Loucy (cell line): ENCODE measurements around the gene TMIE.
"Not testable (repeated sequence)": the region's sequence is repeated elsewhere in the genome, so short reads cannot be mapped to it uniquely, and the experiment has no call there.

ENCODE experiments used
- H2AFZ ChIP-seq: fragments of 200-600 bp; sonication (generic); 2 replicates; pipeline ENCODE4 v1.6.0; 2016; ENCODE audit warnings: antibody characterized with exemption, mild to moderate bottlenecking, low read length, moderate library complexity
- H3F3A ChIP-seq: fragments of 200-600 bp; 2 replicates; pipeline ENCODE4 v1.6.0; 2016; ENCODE audit warnings: antibody characterized with exemption, low read depth, mild to moderate bottlenecking
- H3K27me3 ChIP-seq: fragments of 200-600 bp; sonication (generic); 2 replicates; pipeline ENCODE4 v1.6.1; 2014; ENCODE audit warnings: low read length, mild to moderate bottlenecking; ENCODE audit not compliant: insufficient read depth, poor library complexity, severe bottlenecking
- H3K36me3 ChIP-seq: fragments of 200-600 bp; sonication (generic); 2 replicates; pipeline ENCODE4 v1.6.1; 2016; ENCODE audit warnings: low read length; ENCODE audit not compliant: insufficient read depth
- H3K4me1 ChIP-seq: fragments of 200-600 bp; sonication (generic); 2 replicates; pipeline ENCODE4 v1.5.1; 2014; ENCODE audit warnings: low read length, mild to moderate bottlenecking; ENCODE audit not compliant: insufficient read depth, poor library complexity, severe bottlenecking
- H3K4me2 ChIP-seq: fragments of 200-600 bp; sonication (generic); 2 replicates; pipeline ENCODE4 v1.6.0; 2014; ENCODE audit warnings: antibody characterized with exemption, low read length, low read depth, mild to moderate bottlenecking; ENCODE audit not compliant: poor library complexity, severe bottlenecking
- H3K4me3 ChIP-seq: fragments of 200-600 bp; sonication (generic); 2 replicates; pipeline ENCODE4 v1.5.1; 2014; ENCODE audit warnings: low read length, mild to moderate bottlenecking, mixed read lengths; ENCODE audit not compliant: poor library complexity, severe bottlenecking
- H3K79me2 ChIP-seq: fragments of 200-600 bp; sonication (generic); 2 replicates; pipeline ENCODE4 v1.6.1; 2014; ENCODE audit warnings: low read length; ENCODE audit not compliant: insufficient read depth
- H3K9ac ChIP-seq: fragments of 200-600 bp; sonication (generic); 2 replicates; pipeline ENCODE4 v1.6.0; 2014; ENCODE audit warnings: mild to moderate bottlenecking, low read depth, low read length, moderate library complexity; ENCODE audit not compliant: poor library complexity, severe bottlenecking
- H3K9me2 ChIP-seq: fragments of 200-600 bp; sonication (generic); replicated peaks from 2 replicates; pipeline ENCODE4 v1.6.1; 2016; ENCODE audit warnings: low read depth, low read length, mixed read lengths
- H3K9me3 ChIP-seq: fragments of 200-600 bp; sonication (generic); 2 replicates; pipeline ENCODE4 v1.6.1; 2014; ENCODE audit warnings: mild to moderate bottlenecking, antibody characterized with exemption, low read length, low read depth; ENCODE audit not compliant: insufficient read depth
- H4K20me1 ChIP-seq: fragments of 200-600 bp; sonication (generic); 2 replicates; pipeline ENCODE4 v1.6.0; 2014; ENCODE audit warnings: antibody characterized with exemption, low read length, mild to moderate bottlenecking; ENCODE audit not compliant: insufficient read depth, poor library complexity, severe bottlenecking
- EZH2phosphoT487 ChIP-seq: fragments of 200-600 bp; IDR thresholded peaks from 2 replicates; pipeline ENCODE4 v1.6.1; 2018; ENCODE audit warnings: antibody characterized with exemption, mild to moderate bottlenecking, moderate library complexity, borderline replicate concordance
- TF ChIP-seq, protein P1 (sequence below): fragments of 200-600 bp; sonication (generic); conservative IDR thresholded peaks from 2 replicates; pipeline ENCODE4 v1.5.1; 2014; ENCODE audit warnings: mild to moderate bottlenecking, antibody characterized with exemption, low read length

The TMIE gene

DNA sequence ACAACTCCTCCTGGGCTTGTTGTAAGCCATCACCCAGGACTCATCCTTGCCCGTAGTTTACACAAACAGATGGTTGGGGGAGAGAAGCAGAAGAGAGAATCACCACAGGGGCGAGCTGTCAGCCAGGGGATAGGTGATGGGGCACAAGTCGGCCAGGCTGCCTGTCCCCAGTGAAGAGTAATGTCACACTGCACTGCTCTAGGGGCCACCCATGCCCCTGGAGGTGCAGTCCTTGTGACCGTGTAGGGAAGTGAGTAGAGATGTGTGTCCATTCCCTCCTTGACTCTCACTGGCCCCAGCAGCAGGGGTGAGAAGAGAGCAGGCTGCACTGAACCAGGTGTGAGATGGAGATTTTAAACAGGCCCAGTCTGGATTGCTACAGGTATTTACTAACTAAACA, 33.6 kb downstream of the TMIE start:
- no peaks in the 10 kb centered on the region for H3F3A ChIP-seq
- TF ChIP-seq, protein P1, sequence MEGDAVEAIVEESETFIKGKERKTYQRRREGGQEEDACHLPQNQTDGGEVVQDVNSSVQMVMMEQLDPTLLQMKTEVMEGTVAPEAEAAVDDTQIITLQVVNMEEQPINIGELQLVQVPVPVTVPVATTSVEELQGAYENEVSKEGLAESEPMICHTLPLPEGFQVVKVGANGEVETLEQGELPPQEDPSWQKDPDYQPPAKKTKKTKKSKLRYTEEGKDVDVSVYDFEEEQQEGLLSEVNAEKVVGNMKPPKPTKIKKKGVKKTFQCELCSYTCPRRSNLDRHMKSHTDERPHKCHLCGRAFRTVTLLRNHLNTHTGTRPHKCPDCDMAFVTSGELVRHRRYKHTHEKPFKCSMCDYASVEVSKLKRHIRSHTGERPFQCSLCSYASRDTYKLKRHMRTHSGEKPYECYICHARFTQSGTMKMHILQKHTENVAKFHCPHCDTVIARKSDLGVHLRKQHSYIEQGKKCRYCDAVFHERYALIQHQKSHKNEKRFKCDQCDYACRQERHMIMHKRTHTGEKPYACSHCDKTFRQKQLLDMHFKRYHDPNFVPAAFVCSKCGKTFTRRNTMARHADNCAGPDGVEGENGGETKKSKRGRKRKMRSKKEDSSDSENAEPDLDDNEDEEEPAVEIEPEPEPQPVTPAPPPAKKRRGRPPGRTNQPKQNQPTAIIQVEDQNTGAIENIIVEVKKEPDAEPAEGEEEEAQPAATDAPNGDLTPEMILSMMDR = no peak
- TF ChIP-seq EZH2phosphoT487 = no peak

DNA sequence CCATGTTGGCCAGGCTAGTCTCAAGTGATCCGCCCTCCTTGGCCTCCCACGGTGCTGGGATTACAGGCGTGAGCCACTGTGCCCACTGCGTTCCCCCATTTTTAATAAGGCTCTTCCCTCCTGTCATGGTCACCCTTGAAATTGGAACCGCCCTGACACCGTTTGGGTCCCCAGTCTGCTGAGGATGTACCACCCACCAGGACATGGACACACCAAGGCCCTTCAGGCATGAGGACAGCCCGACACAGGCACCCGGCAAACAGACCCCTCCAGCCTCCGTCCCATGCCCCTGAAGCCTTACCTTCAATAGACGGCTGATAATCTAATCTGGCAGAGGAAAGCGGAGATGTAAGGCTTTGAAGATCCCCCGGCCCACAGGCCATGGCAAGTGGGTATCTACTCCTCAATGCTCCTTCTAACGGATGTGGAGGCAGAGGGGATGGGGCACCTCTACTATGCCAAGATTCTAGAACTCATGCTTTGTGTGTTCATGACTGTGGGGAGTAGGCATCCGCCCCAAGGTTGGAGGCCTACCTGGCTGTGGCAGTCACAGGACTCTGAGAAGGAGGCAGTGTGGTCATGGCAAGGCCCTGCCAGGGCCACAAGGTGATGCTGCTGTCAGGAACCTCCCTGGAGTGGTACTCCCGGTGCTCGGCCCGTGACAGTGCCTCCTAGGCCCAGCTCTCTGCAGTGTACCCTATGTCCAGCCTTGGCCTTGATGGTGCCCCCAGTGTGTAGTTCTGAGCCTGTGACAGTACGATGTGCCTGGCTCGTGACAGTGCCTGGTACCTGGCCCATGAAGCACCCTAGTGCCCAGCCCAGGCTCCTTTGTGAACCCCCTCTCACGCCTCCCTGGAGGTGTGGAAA, 35.0 kb downstream of the TMIE start:
- Histone ChIP-seq H3K79me2 (no peaks in the 10 kb centered on the region), H2AFZ (no peak overlapping the region), H3K9me3 (no peaks in the 10 kb centered on the region), H4K20me1 (no peaks in the 10 kb centered on the region), H3K4me2 (no peak overlapping the region), H3K4me3 (no peak overlapping the region), H3F3A (no peaks in the 10 kb centered on the region), H3K36me3 (no peaks in the 10 kb centered on the region), H3K9ac (no peak overlapping the region), H3K27me3 (no peaks in the 10 kb centered on the region), H3K9me2 (no peaks in the 10 kb centered on the region), H3K4me1 (no peaks in the 10 kb centered on the region)
- no peak for TF ChIP-seq EZH2phosphoT487
- TF ChIP-seq, protein P1 = no peak

More for the DNA sequence above, 33.6 kb downstream of the TMIE start:
- no peaks in the 10 kb centered on the region for H3K36me3 ChIP-seq
- no peaks in the 10 kb centered on the region for H3K9me2 ChIP-seq
- H3K79me2 ChIP-seq = no peaks in the 10 kb centered on the region
- H3K27me3 ChIP-seq = no peaks in the 10 kb centered on the region
- H3K9me3 ChIP-seq = no peaks in the 10 kb centered on the region
- no peaks in the 10 kb centered on the region for H4K20me1 ChIP-seq
- H3K4me1 ChIP-seq = no peaks in the 10 kb centered on the region
- no peak overlapping the region for H3K9ac ChIP-seq
- H2AFZ ChIP-seq = no peak overlapping the region
- H3K4me3 ChIP-seq = no peak overlapping the region
- H3K4me2 ChIP-seq = no peak overlapping the region

DNA sequence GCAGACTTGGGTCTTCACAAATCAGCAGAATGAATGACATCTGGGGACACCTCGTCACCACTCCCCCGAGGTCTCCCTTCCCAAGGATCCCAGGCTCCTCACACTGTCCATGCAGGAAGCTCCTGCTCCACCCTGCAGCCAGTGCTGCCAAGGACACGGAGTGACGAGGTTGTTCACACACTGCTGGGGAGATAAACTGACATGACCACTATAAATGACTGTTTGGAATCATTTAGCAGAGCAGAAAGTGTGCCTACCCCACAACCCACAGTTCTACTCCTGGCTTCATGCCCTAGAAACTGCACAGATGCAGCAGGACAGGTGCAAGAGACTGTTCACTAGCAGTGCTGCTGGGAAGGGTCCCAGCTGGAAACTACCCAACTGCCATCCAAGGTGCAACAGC, 36.1 kb downstream of the TMIE start:
- no peaks in the 10 kb centered on the region for H3K9me2 ChIP-seq
- H3K27me3 ChIP-seq = no peaks in the 10 kb centered on the region
- TF ChIP-seq, protein P1 = no peak
- TF ChIP-seq EZH2phosphoT487 = no peak
- no peaks in the 10 kb centered on the region for H3K36me3 ChIP-seq
- no peak overlapping the region for H3K9ac ChIP-seq
- no peaks in the 10 kb centered on the region for H4K20me1 ChIP-seq
- no peak overlapping the region for H3K4me2 ChIP-seq
- no peak overlapping the region for H2AFZ ChIP-seq
- H3K4me3 ChIP-seq = no peak overlapping the region
- no peaks in the 10 kb centered on the region for H3K4me1 ChIP-seq
- H3K79me2 ChIP-seq = no peaks in the 10 kb centered on the region
- no peaks in the 10 kb centered on the region for H3F3A ChIP-seq
- H3K9me3 ChIP-seq = no peaks in the 10 kb centered on the region

DNA sequence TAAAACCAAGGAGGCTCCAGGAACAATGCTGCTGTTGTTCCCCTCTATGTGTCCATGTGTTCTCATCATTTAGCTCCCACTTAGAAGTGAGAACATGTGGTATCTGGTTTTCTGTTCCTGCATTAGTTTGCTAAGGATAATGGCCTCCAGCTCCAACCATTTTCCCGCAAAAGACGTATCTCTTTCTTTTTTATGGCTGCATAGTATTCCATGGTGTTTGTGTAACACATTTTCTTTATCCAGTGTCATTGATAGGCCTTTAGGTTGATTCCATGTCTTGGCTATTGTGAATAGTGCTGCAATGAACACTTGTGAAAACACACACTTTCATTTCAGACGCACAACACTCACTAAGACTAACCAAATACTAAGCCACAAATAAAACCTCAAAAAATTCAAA, 38.4 kb downstream of the TMIE start:
- not testable (repeated sequence) for H3F3A ChIP-seq, H4K20me1 ChIP-seq, H3K4me3 ChIP-seq, H3K9me3 ChIP-seq, H3K4me2 ChIP-seq, H3K27me3 ChIP-seq, H3K79me2 ChIP-seq, H3K9me2 ChIP-seq, H3K9ac ChIP-seq, H3K4me1 ChIP-seq, H3K36me3 ChIP-seq, H2AFZ ChIP-seq
